BLaER1 treated with 17β-estradiol and CSF1 and Interleukin-3, amounts not matched to agents 10 nM and 100 nM (cell line): ENCODE data around the gene GULP1.
A peak's percentile ranks its signal among the peaks of the same experiment; 100 is the strongest.

Source experiments
- H3K27ac ChIP-seq, 11 experiments: shearing (Covaris generic); formaldehyde crosslinking; 2 replicates each; pipeline ENCODE4 v1.8.1; 2022
- H3K27me3 ChIP-seq, 11 experiments: shearing (Covaris generic); formaldehyde crosslinking; 2 replicates each; pipeline ENCODE4 v1.8.1; 2022
- H3K36me3 ChIP-seq, 11 experiments: shearing (Covaris generic); formaldehyde crosslinking; 2 replicates each; pipeline ENCODE4 v1.8.1; 2022
- H3K4me1 ChIP-seq, 10 experiments: shearing (Covaris generic); formaldehyde crosslinking; 2 replicates each; pipeline ENCODE4 v1.8.1; 2022
- H3K4me2 ChIP-seq, 11 experiments: shearing (Covaris generic); formaldehyde crosslinking; 2 replicates each; pipeline ENCODE4 v1.8.1; 2022
- H3K4me3 ChIP-seq, 10 experiments: shearing (Covaris generic); formaldehyde crosslinking; 2 replicates each; pipeline ENCODE4 v1.8.1; 2022
- H3K9ac ChIP-seq, 11 experiments: shearing (Covaris generic); formaldehyde crosslinking; 2 replicates each; pipeline ENCODE4 v1.8.1; 2022
- H3K9me3 ChIP-seq, 11 experiments: shearing (Covaris generic); formaldehyde crosslinking; replicated peaks in 1 of 11; 2 replicates each; pipeline ENCODE4 v1.8.1; 2022
- H4K20me1 ChIP-seq, 11 experiments: shearing (Covaris generic); formaldehyde crosslinking; 2 replicates each; pipeline ENCODE4 v1.8.1; 2022
- Cebpa-rat ChIP-seq, 11 experiments: shearing (Covaris generic); IDR thresholded peaks; 2 replicates each; pipeline ENCODE4 v1.8.1; 2022

The GULP1 gene

DNA sequence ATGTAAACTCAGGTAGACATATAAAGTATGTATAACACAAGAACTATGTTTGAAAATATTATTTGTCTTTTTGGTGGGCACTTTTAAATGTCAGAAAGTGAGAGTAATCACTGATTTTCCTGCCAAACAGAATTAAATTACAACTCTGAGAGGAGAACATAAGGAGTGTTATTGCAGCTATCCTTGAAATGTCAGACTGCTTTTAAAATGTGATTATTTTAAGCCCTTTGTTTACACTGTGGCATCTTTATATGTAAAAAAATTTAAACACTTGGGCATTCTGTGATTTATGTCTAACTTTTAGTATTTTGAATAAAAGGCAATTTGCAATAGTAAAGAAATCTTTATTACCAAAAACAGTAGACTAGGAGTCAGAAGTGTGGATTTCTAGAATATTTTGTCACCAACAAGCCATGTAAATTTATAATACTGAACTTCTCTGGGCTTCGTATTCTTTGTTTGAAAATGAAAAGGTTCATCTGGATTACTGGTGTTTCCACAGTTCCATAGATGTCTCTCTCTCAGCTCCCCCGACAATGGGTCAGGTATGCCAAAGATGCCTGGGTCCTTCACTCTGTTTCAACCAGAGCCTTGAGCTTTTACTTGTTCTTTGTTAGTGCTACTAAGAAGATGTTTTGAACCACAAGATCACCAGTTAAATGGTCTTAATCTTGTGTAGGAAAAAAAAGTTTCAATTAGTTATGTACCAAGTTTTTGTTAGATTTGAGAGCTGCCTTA, 38.8 kb downstream of the GULP1 start:
- Histone ChIP-seq H3K4me2 (no peak overlapping the region), H3K27ac (no peak overlapping the region), H3K27me3 (no peaks in the 10 kb centered on the region), H3K4me1 (no peaks in the 10 kb centered on the region), H3K36me3 (no peaks in the 10 kb centered on the region), H3K4me3 (no peak overlapping the region), H4K20me1 (no peaks in the 10 kb centered on the region), H3K9ac (no peak overlapping the region), H3K9me3 (no peaks in the 10 kb centered on the region)
- no peak for TF ChIP-seq Cebpa-rat (IDR thresholded peaks at IDR 0.05)

DNA sequence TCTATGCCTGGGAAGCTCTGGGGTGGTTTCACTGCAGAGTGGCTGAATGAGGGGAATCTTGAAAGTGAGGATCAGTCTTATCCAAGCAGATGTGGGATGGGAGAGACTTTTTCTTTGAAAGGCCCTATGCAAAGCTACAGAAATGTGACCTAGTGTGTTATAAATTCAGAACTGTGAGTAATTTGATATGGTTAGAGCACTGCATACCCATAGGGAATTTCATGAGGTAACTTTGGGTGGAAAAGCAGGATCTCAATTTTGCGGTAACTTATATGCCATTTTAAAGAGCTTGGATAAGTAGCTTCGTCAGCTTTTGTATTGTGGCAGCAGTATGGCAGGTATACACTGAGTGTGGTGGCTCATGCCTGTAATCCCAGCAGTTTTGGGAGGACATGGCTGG, 40.9 kb downstream of the GULP1 start:
- no peaks in the 10 kb centered on the region for H4K20me1 ChIP-seq
- no peaks in the 10 kb centered on the region for H3K4me1 ChIP-seq
- H3K9me3 ChIP-seq: no peaks in the 10 kb centered on the region
- no peak overlapping the region for H3K27ac ChIP-seq
- H3K36me3 ChIP-seq: no peaks in the 10 kb centered on the region
- no peak overlapping the region for H3K9ac ChIP-seq
- no peak overlapping the region for H3K4me2 ChIP-seq
- H3K27me3 ChIP-seq: no peaks in the 10 kb centered on the region
- no peak for TF ChIP-seq Cebpa-rat (IDR thresholded peaks at IDR 0.05)
- no peak overlapping the region for H3K4me3 ChIP-seq

DNA sequence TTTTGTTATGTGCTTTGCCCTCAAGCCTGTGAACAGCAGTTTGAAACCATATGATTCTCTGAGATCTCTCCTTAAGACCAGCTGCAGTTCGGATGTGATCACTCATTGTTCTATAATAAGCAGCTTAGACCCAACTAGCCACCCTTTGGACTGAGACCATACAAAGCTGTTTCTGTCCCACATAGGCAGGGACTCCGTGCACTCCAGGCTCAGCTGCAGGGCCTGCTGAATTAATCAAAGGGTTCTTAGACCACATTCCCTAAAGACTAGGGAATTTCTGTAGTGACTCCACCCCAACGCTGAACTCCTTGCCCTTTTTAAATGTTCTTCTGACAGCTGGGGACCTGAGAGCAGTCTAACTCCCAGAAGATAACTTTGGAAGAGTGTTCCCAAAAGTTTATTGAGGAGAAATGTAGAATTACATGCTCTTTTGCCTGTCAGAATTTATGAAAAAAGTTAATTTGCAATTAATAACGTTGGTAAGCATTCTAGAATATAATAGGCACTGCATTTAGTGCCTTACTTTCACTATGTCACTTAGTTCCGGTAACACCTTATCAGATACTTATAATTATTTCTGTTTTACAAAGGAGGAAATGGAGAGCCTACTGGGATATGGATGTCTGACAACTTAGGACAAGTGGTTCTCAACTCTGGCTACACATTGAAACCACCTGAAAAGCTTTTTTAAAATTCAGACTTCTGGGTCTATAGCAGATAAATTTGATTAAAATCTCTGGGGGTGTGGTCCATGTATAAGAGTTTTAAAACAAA, 42.3 kb downstream of the GULP1 start:
- no peaks in the 10 kb centered on the region for H3K27me3 ChIP-seq
- no peak overlapping the region for H3K9ac ChIP-seq
- H4K20me1 ChIP-seq: no peaks in the 10 kb centered on the region
- no peaks in the 10 kb centered on the region for H3K4me1 ChIP-seq
- no peaks in the 10 kb centered on the region for H3K36me3 ChIP-seq
- H3K4me2 ChIP-seq: no peak overlapping the region
- H3K4me3 ChIP-seq: no peak overlapping the region
- H3K27ac ChIP-seq: no peak overlapping the region
- TF ChIP-seq Cebpa-rat (IDR thresholded peaks at IDR 0.05): no peak
- H3K9me3 ChIP-seq: no peaks in the 10 kb centered on the region

- H3K27me3 ChIP-seq: no peaks in the 10 kb centered on the region
- no peaks in the 10 kb centered on the region for H3K36me3 ChIP-seq
- H3K9me3 ChIP-seq: no peaks in the 10 kb centered on the region
- H3K4me1 ChIP-seq: no peaks in the 10 kb centered on the region
- no peaks in the 10 kb centered on the region for H4K20me1 ChIP-seq
- no peak overlapping the region for H3K9ac ChIP-seq
- H3K27ac ChIP-seq: no peak overlapping the region
- H3K4me2 ChIP-seq: no peak overlapping the region
- H3K4me3 ChIP-seq: no peak overlapping the region
- no peak for TF ChIP-seq Cebpa-rat (IDR thresholded peaks at IDR 0.05)
These were observed 46.8 kb downstream of the GULP1 start for GRCh38 chr2:188338463-188338862.

DNA sequence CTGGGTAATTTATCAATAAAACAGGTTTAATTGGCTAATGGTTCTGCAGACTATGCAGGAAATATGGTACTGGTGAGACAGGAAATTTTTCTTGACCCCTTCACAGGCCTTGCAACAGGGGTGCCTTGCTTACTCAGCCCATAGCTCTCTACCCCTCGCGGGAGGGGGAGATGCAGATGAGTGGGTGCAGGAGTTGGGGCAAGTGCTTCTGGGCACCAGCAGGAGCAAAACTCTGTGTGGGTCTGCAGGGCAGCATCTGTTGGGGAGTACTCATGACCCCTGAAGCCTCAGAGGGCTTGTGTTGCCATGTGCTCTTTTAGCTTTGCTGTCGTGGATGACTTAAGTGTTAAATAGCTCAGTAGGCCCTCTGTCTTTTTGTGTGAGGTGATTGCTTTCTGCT, 48.6 kb downstream of the GULP1 start:
- Histone ChIP-seq H4K20me1 (no peaks in the 10 kb centered on the region), H3K9me3 (no peaks in the 10 kb centered on the region), H3K9ac (no peak overlapping the region), H3K27me3 (no peaks in the 10 kb centered on the region), H3K36me3 (no peaks in the 10 kb centered on the region), H3K4me3 (no peak overlapping the region), H3K4me1 (peaks cover 0 to 4% (median 0%) of the 10 kb centered on the region in 10 experiments; a peak in 3 of 20 replicates), H3K4me2 (no peak overlapping the region), H3K27ac (no peak overlapping the region)
- no peak for TF ChIP-seq Cebpa-rat (IDR thresholded peaks at IDR 0.05)

DNA sequence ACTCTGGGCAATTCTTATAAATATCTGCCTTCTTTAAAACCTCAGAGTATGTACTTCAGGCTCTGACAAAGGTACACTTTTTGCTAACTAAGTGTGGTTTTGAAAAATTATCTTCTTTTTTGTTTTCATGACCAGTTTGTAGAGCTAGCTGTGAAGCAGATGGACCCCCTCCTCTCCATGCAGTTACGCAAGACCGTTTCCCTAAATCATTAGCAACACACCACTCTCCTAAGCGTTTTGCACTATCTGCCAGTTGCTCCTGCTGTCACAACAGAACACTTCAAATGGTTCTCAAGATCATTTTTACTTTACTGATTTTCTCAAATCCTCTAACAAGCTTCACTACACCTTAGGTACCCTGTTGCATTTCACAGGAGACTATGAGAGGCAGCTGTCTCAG, 53.3 kb downstream of the GULP1 start:
- H3K27ac ChIP-seq: no peak overlapping the region
- H4K20me1 ChIP-seq: no peaks in the 10 kb centered on the region
- peaks cover 0 to 5% (median 0%) of the 10 kb centered on the region in 10 experiments; a peak in 3 of 20 replicates for H3K4me1 ChIP-seq
- no peaks in the 10 kb centered on the region for H3K9me3 ChIP-seq
- peak in 2 of 11 experiments; percentile 19 to 23; a peak in 3 of 22 replicates for TF ChIP-seq Cebpa-rat (IDR thresholded peaks at IDR 0.05)
- no peak overlapping the region for H3K9ac ChIP-seq
- H3K4me2 ChIP-seq: peak overlapping the region in 1 of 11 experiments; percentile 34; a peak in 1 of 22 replicates
- no peaks in the 10 kb centered on the region for H3K36me3 ChIP-seq
- no peak overlapping the region for H3K4me3 ChIP-seq
- no peaks in the 10 kb centered on the region for H3K27me3 ChIP-seq

GRCh38 chr2:188345426-188345825, 53.8 kb downstream of the GULP1 start:
- H3K27ac ChIP-seq: no peak overlapping the region
- H3K36me3 ChIP-seq: no peaks in the 10 kb centered on the region
- no peaks in the 10 kb centered on the region for H4K20me1 ChIP-seq
- H3K4me2 ChIP-seq: peak overlapping the region in 1 of 11 experiments; percentile 34; a peak in 1 of 22 replicates
- peaks cover 0 to 5% (median 0%) of the 10 kb centered on the region in 10 experiments; a peak in 3 of 20 replicates for H3K4me1 ChIP-seq
- H3K9me3 ChIP-seq: no peaks in the 10 kb centered on the region
- no peaks in the 10 kb centered on the region for H3K27me3 ChIP-seq
- no peak overlapping the region for H3K9ac ChIP-seq
- no peak overlapping the region for H3K4me3 ChIP-seq
- no peak for TF ChIP-seq Cebpa-rat (IDR thresholded peaks at IDR 0.05)

DNA sequence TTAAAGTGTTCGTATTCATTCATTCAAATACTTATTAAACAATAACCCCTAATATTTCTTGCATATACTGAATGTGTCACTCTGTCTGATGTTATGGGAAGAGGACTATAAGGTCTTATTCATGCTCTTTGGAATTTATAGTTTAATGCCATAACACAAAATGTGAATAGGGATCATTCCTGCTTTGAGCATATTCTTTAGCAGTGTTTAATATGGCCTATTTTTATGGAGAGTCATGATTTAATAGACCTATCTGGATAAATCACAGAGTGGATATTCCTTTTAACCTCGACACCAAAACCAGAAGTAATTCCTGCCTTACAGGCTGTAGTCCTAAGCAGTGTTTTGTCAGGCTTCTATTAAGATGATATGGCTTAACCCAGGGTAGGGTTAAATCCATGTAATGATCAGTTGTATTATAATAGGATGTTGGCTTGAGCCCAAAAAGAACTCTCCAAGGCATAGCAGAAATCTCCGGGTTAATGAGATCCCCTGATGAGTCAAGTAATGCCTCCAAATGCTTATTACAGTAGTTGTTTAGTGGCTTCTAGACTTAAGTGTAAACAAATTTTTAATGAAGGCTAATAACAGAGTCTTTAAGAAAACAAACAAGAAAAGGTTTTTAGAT, 54.3 kb downstream of the GULP1 start:
- no peak overlapping the region for H3K4me3 ChIP-seq
- no peak overlapping the region for H3K4me2 ChIP-seq
- peaks cover 0 to 5% (median 0%) of the 10 kb centered on the region in 10 experiments; a peak in 3 of 20 replicates for H3K4me1 ChIP-seq
- no peaks in the 10 kb centered on the region for H4K20me1 ChIP-seq
- H3K9me3 ChIP-seq: no peaks in the 10 kb centered on the region
- H3K36me3 ChIP-seq: no peaks in the 10 kb centered on the region
- no peaks in the 10 kb centered on the region for H3K27me3 ChIP-seq
- no peak for TF ChIP-seq Cebpa-rat (IDR thresholded peaks at IDR 0.05)
- H3K27ac ChIP-seq: no peak overlapping the region
- no peak overlapping the region for H3K9ac ChIP-seq

DNA sequence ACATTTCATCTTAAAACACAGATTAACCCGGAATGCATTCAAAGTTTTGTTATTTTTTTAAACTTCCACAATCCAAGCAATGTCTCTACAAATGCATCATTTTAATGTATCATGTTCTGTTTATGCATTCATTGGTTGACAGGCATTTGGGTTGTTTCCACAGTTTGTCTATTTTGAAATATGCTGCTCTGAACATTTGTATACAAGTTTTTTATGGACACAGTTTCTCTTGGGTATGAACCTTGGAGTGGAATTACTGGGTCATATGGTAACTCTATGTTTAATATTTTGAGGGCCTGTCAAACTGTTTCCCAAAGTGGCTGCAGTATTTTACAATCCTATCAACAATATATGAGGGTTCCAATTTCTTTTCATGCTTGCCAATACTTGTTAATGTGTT, 57.3 kb downstream of the GULP1 start:
- Histone ChIP-seq H3K9ac (no peak overlapping the region), H3K36me3 (no peaks in the 10 kb centered on the region), H3K4me3 (no peak overlapping the region), H3K4me2 (no peak overlapping the region), H3K4me1 (peaks cover 0 to 5% (median 0%) of the 10 kb centered on the region in 10 experiments; a peak in 3 of 20 replicates), H4K20me1 (no peaks in the 10 kb centered on the region), H3K27ac (no peak overlapping the region), H3K27me3 (no peaks in the 10 kb centered on the region), H3K9me3 (no peaks in the 10 kb centered on the region)
- TF ChIP-seq Cebpa-rat (IDR thresholded peaks at IDR 0.05): no peak
